Tibial nerve (tissue), 4 donors: Measurements from ENCODE around the gene ZNF726. TPM values are rescaled to one million over a fixed set of nuclear protein-coding genes. Genes with fewer than 3 reads are reported as not detected.
"Not testable (repeated sequence)": the region's sequence is repeated elsewhere in the genome, so short reads cannot be mapped to it uniquely, and the experiment has no call there.

Experiments
- DNase-seq, 2 donors: peaks; one replicate each; pipeline ENCODE4 v3.0.0-alpha.2; 2019; ENCODE audit warnings: low spot score in 2 of 2
- H3K27ac ChIP-seq, 4 donors: fragments of 200-600 bp; sonication (generic) in 3 of 4; one replicate each; pipeline ENCODE4 v1.5.1; 2017 to 2019; ENCODE audit warnings: mild to moderate bottlenecking in 1 of 4
- H3K27me3 ChIP-seq, 2 donors: fragments of 200-600 bp; sonication (generic) in 1 of 2; one replicate each; pipeline versions ENCODE4 v1.5.1 to v1.6.0; 2017 to 2019
- H3K36me3 ChIP-seq, 3 donors: fragments of 200-600 bp; sonication (generic); one replicate each; pipeline ENCODE4 v1.5.1; 2018 to 2019
- H3K4me1 ChIP-seq, 4 donors: fragments of 200-600 bp; sonication (generic) in 3 of 4; one replicate each; pipeline ENCODE4 v1.5.1; 2017 to 2019
- H3K4me3 ChIP-seq, 4 donors: fragments of 200-600 bp; sonication (generic) in 3 of 4; one replicate each; pipeline ENCODE4 v1.5.1; 2017 to 2019; ENCODE audit warnings: mild to moderate bottlenecking in 1 of 4, moderate library complexity in 1 of 4
- H3K9me3 ChIP-seq, 4 donors: fragments of 200-600 bp; sonication (generic) in 3 of 4; one replicate each; pipeline ENCODE4 v1.5.1; 2017 to 2019
- CTCF ChIP-seq, 5 experiments: fragments of 200-600 bp in 3 of 5; fragments of 450-650 bp in 2 of 5; sonication (generic) in 3 of 5; IDR thresholded peaks; one replicate each; pipeline ENCODE4 v1.5.1; 2016 to 2019; ENCODE audit warnings: antibody characterized with exemption in 5 of 5, mild to moderate bottlenecking in 3 of 5, moderate library complexity in 2 of 5
- EP300 ChIP-seq, 2 donors: sonication (generic); formaldehyde crosslinking; IDR thresholded peaks; one replicate each; pipeline ENCODE4 v1.6.1; 2017; ENCODE audit warnings: antibody characterized with exemption in 2 of 2, mild to moderate bottlenecking in 1 of 2
- POLR2A ChIP-seq, 2 donors: fragments of 450-650 bp; IDR thresholded peaks; one replicate each; pipeline ENCODE4 v1.6.1; 2017; ENCODE audit warnings: antibody characterized with exemption in 2 of 2, mild to moderate bottlenecking in 2 of 2, moderate library complexity in 2 of 2
- whole genome bisulfite sequencing, 2 donors: methylation state at CpG; one replicate each; pipeline ENCODE4 v1.1.5; 2018; 5-methylcytosine and 5-hydroxymethylcytosine counted together
- total RNA-seq, 4 donors: library from RNA; depleted of rRNA; stranded (reverse); fragments of >200 nt; gene quantifications; one replicate each; pipeline ENCODE4 v1.1.0, GENCODE V29; 2016

Gene ZNF726
- total RNA-seq, 4 donors from 2014 or later: 0.22 to 0.42 (median 0.35) TPM

- H3K9me3 ChIP-seq: peaks cover 0 to 9% (median 0%) of the 10 kb centered on the region in 4 donors
- no peak overlapping the region for H3K4me3 ChIP-seq
- no peaks in the 10 kb centered on the region for H3K4me1 ChIP-seq
- TF ChIP-seq CTCF (IDR thresholded peaks at IDR 0.05) (no peak), POLR2A (IDR thresholded peaks at IDR 0.05) (no peak), EP300 (IDR thresholded peaks at IDR 0.05) (no peak)
- no peak for DNase-seq
- no peaks in the 10 kb centered on the region for H3K27me3 ChIP-seq
- H3K27ac ChIP-seq: no peak overlapping the region
- no peaks in the 10 kb centered on the region for H3K36me3 ChIP-seq
- WGBS, 2 donors: 90 to 100% methylated on average over 1 of the region's 1 CpG
Measured at GRCh38 chr19:23943411-23943810, 28.7 kb downstream of the ZNF726 start.

- no peaks in the 10 kb centered on the region for H3K36me3 ChIP-seq
- peaks cover 0 to 11% (median 0%) of the 10 kb centered on the region in 4 donors for H3K9me3 ChIP-seq
- H3K27ac ChIP-seq: no peak overlapping the region
- H3K4me1 ChIP-seq: no peaks in the 10 kb centered on the region
- TF ChIP-seq CTCF (IDR thresholded peaks at IDR 0.05) (no peak), POLR2A (IDR thresholded peaks at IDR 0.05) (no peak), EP300 (IDR thresholded peaks at IDR 0.05) (no peak)
- H3K27me3 ChIP-seq: no peaks in the 10 kb centered on the region
- no peak for DNase-seq
- no peak overlapping the region for H3K4me3 ChIP-seq
Measured at GRCh38 chr19:23946569-23946968, 31.9 kb downstream of the ZNF726 start.

- no peak for DNase-seq
- no peaks in the 10 kb centered on the region for H3K27me3 ChIP-seq
- H3K4me3 ChIP-seq: no peak overlapping the region
- no peaks in the 10 kb centered on the region for H3K4me1 ChIP-seq
- H3K9me3 ChIP-seq: peaks cover 0 to 11% (median 0%) of the 10 kb centered on the region in 4 donors
- TF ChIP-seq CTCF (IDR thresholded peaks at IDR 0.05) (no peak), POLR2A (IDR thresholded peaks at IDR 0.05) (no peak), EP300 (IDR thresholded peaks at IDR 0.05) (no peak)
- H3K36me3 ChIP-seq: no peaks in the 10 kb centered on the region
- no peak overlapping the region for H3K27ac ChIP-seq
- WGBS, 2 donors: 60 to 66% methylated on average over 2 of the region's 2 CpGs
Measured at GRCh38 chr19:23949611-23950010, 34.9 kb downstream of the ZNF726 start.

- Histone ChIP-seq H3K4me1 (no peaks in the 10 kb centered on the region), H3K27ac (no peak overlapping the region), H3K9me3 (no peaks in the 10 kb centered on the region), H3K36me3 (no peaks in the 10 kb centered on the region), H3K27me3 (no peaks in the 10 kb centered on the region), H3K4me3 (no peak overlapping the region)
- 88 to 92% methylated on average over 5 of the region's 5 CpGs for WGBS, 2 donors
- TF ChIP-seq POLR2A (IDR thresholded peaks at IDR 0.05): no peak
- DNase-seq: no peak
Measured at GRCh38 chr19:23956051-23956450, 41.4 kb downstream of the ZNF726 start.

- Histone ChIP-seq H3K27me3 (no peaks in the 10 kb centered on the region), H3K27ac (no peak overlapping the region), H3K36me3 (no peaks in the 10 kb centered on the region), H3K4me1 (no peaks in the 10 kb centered on the region), H3K4me3 (no peak overlapping the region), H3K9me3 (no peaks in the 10 kb centered on the region)
- WGBS, 2 donors: 78 to 85% methylated on average over 15 of the region's 15 CpGs
- TF ChIP-seq POLR2A (IDR thresholded peaks at IDR 0.05): no peak
- no peak for DNase-seq
Measured at GRCh38 chr19:23957660-23958281, 43.1 kb downstream of the ZNF726 start.

GRCh38 chr19:23963396-23963795 is 48.7 kb downstream of the ZNF726 start:
- not testable (repeated sequence) for H3K4me3 ChIP-seq, DNase-seq, H3K27ac ChIP-seq, H3K36me3 ChIP-seq, H3K4me1 ChIP-seq, H3K27me3 ChIP-seq
- 89 to 93% methylated on average over 20 of the region's 20 CpGs for WGBS, 2 donors
- peaks cover 0 to 11% (median 0%) of the 10 kb centered on the region in 4 donors for H3K9me3 ChIP-seq

- H3K36me3 ChIP-seq, H3K4me3 ChIP-seq, DNase-seq, H3K27me3 ChIP-seq, H3K4me1 ChIP-seq, H3K27ac ChIP-seq: not testable (repeated sequence)
- H3K9me3 ChIP-seq: peaks cover 0 to 11% (median 0%) of the 10 kb centered on the region in 4 donors
- WGBS, 2 donors: 100% methylated on average over 16 of the region's 25 CpGs; no CpG with 5 or more reads in 1 of the 2 donors
Measured at GRCh38 chr19:23963881-23964280, 49.2 kb downstream of the ZNF726 start.

- H3K9me3 ChIP-seq: peaks cover 0 to 11% (median 0%) of the 10 kb centered on the region in 4 donors
- not testable (repeated sequence) for DNase-seq, H3K4me1 ChIP-seq, H3K4me3 ChIP-seq, H3K27ac ChIP-seq, H3K36me3 ChIP-seq, H3K27me3 ChIP-seq
- 85 to 98% methylated on average over 11 to 13 of the region's 26 CpGs for WGBS, 2 donors
Measured at GRCh38 chr19:23964334-23964733, 49.6 kb downstream of the ZNF726 start.
